ENCODE results near the gene IGFBP1.

IGFBP1 gene

DNA sequence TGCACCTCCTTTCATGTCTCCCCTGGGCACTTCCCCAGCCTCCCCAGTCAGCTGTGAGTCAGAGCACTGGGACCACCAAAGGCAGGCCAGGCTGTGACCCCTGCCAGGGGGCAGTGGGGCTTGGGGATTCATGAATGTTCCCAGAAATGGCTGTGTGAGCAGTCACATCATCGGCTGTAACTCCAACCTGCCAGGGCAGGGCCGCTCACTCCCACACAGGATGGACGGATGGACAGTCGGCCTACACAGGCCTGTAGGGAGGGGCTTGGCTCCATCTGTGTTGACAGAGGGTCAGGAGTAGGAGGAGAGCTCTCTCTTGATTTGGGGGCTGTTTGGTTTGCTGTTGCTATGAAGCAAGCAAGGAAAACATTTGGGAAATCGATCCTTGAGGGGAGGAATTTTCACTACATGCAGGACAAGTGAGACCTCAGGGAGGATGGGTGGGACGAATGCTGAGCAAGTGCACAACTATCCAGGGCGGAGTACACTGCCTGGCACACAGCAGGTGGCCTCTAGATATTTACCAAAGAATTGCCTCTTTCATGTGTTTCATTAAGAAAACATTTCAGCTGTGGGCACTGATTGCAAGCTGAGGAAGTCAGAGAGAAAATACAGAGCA lies 2.9 kb upstream of the IGFBP1 start:
- Histone ChIP-seq H3K27ac (ENCODE audit: low read depth, low read length) (no peak overlapping the region), H3K27me3 (ENCODE audit: low read length) (no peaks in the 10 kb centered on the region), H3K4me2 (ENCODE audit: low read depth, low read length, poor library complexity, severe bottlenecking) (no peak overlapping the region), H3K9ac (ENCODE audit: low read length) (no peak overlapping the region), H3K9me2 (replicated peaks; ENCODE audit: insufficient read depth, low read length) (no peaks in the 10 kb centered on the region), H4K20me1 (ENCODE audit: low read depth, low read length) (no peaks in the 10 kb centered on the region), H3K36me3 (ENCODE audit: low read length) (no peaks in the 10 kb centered on the region), H2AFZ (ENCODE audit: low read depth, low read length, severe bottlenecking) (no peak overlapping the region), H3K9me3 (ENCODE audit: insufficient read depth, low read length) (no peaks in the 10 kb centered on the region), H3K79me2 (ENCODE audit: insufficient read depth, low read length) (no peaks in the 10 kb centered on the region), H3K4me3 (ENCODE audit: insufficient read depth, low read length, poor library complexity, severe bottlenecking) (no peak overlapping the region), H3F3A (ENCODE audit: insufficient read depth) (no peaks in the 10 kb centered on the region)
- TF ChIP-seq, protein P1, sequence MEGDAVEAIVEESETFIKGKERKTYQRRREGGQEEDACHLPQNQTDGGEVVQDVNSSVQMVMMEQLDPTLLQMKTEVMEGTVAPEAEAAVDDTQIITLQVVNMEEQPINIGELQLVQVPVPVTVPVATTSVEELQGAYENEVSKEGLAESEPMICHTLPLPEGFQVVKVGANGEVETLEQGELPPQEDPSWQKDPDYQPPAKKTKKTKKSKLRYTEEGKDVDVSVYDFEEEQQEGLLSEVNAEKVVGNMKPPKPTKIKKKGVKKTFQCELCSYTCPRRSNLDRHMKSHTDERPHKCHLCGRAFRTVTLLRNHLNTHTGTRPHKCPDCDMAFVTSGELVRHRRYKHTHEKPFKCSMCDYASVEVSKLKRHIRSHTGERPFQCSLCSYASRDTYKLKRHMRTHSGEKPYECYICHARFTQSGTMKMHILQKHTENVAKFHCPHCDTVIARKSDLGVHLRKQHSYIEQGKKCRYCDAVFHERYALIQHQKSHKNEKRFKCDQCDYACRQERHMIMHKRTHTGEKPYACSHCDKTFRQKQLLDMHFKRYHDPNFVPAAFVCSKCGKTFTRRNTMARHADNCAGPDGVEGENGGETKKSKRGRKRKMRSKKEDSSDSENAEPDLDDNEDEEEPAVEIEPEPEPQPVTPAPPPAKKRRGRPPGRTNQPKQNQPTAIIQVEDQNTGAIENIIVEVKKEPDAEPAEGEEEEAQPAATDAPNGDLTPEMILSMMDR (IDR thresholded peaks at IDR 0.05; ENCODE audit: insufficient read depth, low read length, poor library complexity, severe bottlenecking) = no peak
- TF ChIP-seq EZH2phosphoT487 (conservative IDR thresholded peaks at IDR 0.05; ENCODE audit: low read length) = no peak

DNA sequence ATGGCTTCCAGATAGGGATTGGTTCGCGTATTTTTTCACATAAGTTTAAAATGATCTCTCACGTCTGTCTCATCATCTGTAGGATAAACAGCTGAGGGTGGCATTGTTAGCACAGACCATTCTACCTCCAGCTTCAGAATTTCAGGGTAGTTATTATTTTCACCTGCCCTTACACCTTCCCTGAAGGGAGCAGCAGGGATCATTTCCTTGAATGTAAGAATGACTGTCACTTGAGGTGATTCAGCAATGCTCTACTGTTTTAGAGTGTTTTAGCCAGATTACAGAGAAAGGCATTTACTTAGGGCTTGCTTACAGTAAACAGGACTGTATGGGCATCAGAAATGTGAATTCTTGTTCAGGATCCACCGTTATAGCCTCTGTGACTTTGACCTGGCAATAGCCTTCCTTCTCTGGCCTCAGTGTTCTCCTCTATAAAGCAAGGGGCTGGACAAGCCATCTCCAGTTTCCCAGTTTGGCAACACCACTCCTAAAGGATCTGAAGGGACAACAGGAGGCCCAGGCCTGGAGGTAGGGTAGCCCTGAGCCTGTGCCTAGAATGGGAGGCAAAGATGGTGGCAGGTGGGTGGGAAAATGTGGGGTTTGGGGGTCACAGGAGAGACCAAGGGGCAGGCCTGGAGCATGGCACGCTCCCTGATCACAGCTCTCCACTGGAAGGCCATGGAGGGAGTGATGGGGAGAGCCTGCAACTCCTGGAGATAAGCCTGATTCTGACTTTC lies 1.2 kb upstream of the IGFBP1 start:
- Histone ChIP-seq H4K20me1 (ENCODE audit: low read depth, low read length) (no peaks in the 10 kb centered on the region), H3K9me3 (ENCODE audit: insufficient read depth, low read length) (no peaks in the 10 kb centered on the region), H2AFZ (ENCODE audit: low read depth, low read length, severe bottlenecking) (no peak overlapping the region), H3K9ac (ENCODE audit: low read length) (no peak overlapping the region), H3K36me3 (ENCODE audit: low read length) (no peaks in the 10 kb centered on the region), H3K79me2 (ENCODE audit: insufficient read depth, low read length) (no peaks in the 10 kb centered on the region), H3K9me2 (replicated peaks; ENCODE audit: insufficient read depth, low read length) (no peaks in the 10 kb centered on the region), H3K4me2 (ENCODE audit: low read depth, low read length, poor library complexity, severe bottlenecking) (no peak overlapping the region), H3K27ac (ENCODE audit: low read depth, low read length) (no peak overlapping the region), H3K4me3 (ENCODE audit: insufficient read depth, low read length, poor library complexity, severe bottlenecking) (no peak overlapping the region), H3F3A (ENCODE audit: insufficient read depth) (no peaks in the 10 kb centered on the region), H3K27me3 (ENCODE audit: low read length) (no peaks in the 10 kb centered on the region)
- TF ChIP-seq EZH2phosphoT487 (conservative IDR thresholded peaks at IDR 0.05; ENCODE audit: low read length) = no peak
- TF ChIP-seq, protein P1 (IDR thresholded peaks at IDR 0.05; ENCODE audit: insufficient read depth, low read length, poor library complexity, severe bottlenecking) = no peak

DNA sequence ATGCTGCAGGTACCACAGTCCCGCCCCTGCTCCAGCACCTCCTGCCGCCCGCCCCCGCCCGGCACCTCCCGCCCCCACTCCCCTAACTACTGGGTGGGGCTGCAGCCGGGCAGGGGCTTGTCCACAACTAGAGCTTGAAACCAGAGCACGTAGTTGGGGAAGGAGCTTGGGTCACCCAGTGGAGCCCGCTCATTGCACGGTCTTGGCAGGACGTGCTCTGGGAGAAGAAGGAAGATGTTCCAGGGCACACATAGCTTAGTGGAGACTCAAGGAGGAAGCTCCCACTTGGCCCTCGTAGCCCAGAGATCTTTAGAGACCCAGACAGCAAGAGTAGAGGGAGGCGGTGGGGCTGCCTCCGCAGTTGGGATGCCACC lies 692 bp downstream of the IGFBP1 start:
- Histone ChIP-seq H3K79me2 (ENCODE audit: insufficient read depth, low read length) (no peaks in the 10 kb centered on the region), H2AFZ (ENCODE audit: low read depth, low read length, severe bottlenecking) (no peak overlapping the region), H4K20me1 (ENCODE audit: low read depth, low read length) (no peaks in the 10 kb centered on the region), H3K9me3 (ENCODE audit: insufficient read depth, low read length) (no peaks in the 10 kb centered on the region), H3K9ac (ENCODE audit: low read length) (no peak overlapping the region), H3K9me2 (replicated peaks; ENCODE audit: insufficient read depth, low read length) (no peaks in the 10 kb centered on the region), H3K4me2 (ENCODE audit: low read depth, low read length, poor library complexity, severe bottlenecking) (no peak overlapping the region), H3F3A (ENCODE audit: insufficient read depth) (no peaks in the 10 kb centered on the region), H3K27me3 (ENCODE audit: low read length) (no peaks in the 10 kb centered on the region), H3K27ac (ENCODE audit: low read depth, low read length) (no peak overlapping the region), H3K36me3 (ENCODE audit: low read length) (no peaks in the 10 kb centered on the region), H3K4me3 (ENCODE audit: insufficient read depth, low read length, poor library complexity, severe bottlenecking) (no peak overlapping the region)
- TF ChIP-seq EZH2phosphoT487 (conservative IDR thresholded peaks at IDR 0.05; ENCODE audit: low read length) = no peak

Measured in SU-DHL-6 (cell line).